DOHH2 (cell line): Measurements from ENCODE around the gene NDC1.

Experiments used
- CTCF ChIP-seq: fragments of 200-600 bp; sonication (generic); IDR thresholded peaks from one replicate; pipeline ENCODE4 v1.5.1; 2014; ENCODE audit warnings: antibody characterized with exemption, mild to moderate bottlenecking, low read depth, low read length; ENCODE audit not compliant: poor library complexity, severe bottlenecking
- EZH2phosphoT487 ChIP-seq: fragments of 200-600 bp; sonication (generic); IDR thresholded peaks from 2 replicates; pipeline ENCODE4 v1.6.1; 2017; ENCODE audit warnings: borderline replicate concordance, mild to moderate bottlenecking, antibody characterized with exemption, low read length, moderate library complexity, mixed read lengths

- TF ChIP-seq CTCF (no peak), EZH2phosphoT487 (no peak)
Measured at GRCh38 chr1:53850082-53850673, 12.1 kb upstream of the NDC1 start.
